Gastrocnemius medialis (tissue), 4 donors: Measurements from ENCODE around the gene MRPL4.

Experiments used
- POLR2A ChIP-seq, 2 donors: fragments of 450-650 bp; IDR thresholded peaks; one replicate each; pipeline ENCODE4 v1.6.1; 2017; ENCODE audit warnings: antibody characterized with exemption in 2 of 2, mild to moderate bottlenecking in 2 of 2, moderate library complexity in 2 of 2
- TF ChIP-seq, protein P1 (sequence below), 5 experiments: fragments of 450-650 bp in 3 of 5; fragments of 200-600 bp in 2 of 5; sonication (generic) in 2 of 5; IDR thresholded peaks in 4 of 5; conservative IDR thresholded peaks in 1 of 5; 1 replicate in 4 of 5; 2 replicates in 1 of 5; pipeline ENCODE4 v1.5.1; 2016 to 2019; ENCODE audit warnings: antibody characterized with exemption in 5 of 5, mild to moderate bottlenecking in 3 of 5, moderate library complexity in 3 of 5

DNA sequence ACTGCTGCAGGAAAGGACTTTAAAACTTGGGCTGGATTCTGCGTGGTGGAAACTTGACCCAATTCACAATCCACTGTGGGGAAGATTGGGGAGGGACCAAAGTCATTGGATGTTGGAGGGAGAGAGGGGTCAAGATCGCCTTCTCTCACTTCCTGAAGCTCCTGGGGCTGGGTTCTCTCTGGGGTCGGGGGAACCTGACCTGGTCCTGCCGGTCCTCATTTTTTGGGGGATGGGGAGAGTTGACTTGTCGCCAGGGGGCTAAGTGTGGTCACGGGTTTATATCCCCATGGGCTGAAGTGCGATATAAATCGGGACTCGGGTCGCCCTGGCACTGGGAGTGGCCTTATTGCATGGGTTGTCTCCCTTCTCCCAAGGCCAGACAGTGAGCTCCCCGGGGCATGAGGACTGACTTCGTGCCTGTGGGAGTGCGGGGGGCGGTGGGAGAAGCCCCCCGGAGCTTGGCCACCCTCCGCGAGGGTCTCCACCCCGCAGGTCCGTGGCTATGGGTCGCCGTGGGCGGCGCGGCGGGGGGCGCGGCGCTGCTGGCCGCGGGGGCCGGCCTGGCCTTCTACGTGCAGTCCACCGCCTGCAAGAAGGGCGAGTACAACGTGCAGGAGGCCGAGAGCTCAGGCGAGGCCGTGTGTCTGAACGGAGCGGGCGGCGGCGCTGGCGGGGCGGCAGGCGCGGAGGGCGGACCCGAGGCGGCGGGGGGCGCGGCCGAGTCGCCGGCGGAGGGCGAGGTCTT, 44.0 kb downstream of the MRPL4 start:
- TF ChIP-seq, protein P1, sequence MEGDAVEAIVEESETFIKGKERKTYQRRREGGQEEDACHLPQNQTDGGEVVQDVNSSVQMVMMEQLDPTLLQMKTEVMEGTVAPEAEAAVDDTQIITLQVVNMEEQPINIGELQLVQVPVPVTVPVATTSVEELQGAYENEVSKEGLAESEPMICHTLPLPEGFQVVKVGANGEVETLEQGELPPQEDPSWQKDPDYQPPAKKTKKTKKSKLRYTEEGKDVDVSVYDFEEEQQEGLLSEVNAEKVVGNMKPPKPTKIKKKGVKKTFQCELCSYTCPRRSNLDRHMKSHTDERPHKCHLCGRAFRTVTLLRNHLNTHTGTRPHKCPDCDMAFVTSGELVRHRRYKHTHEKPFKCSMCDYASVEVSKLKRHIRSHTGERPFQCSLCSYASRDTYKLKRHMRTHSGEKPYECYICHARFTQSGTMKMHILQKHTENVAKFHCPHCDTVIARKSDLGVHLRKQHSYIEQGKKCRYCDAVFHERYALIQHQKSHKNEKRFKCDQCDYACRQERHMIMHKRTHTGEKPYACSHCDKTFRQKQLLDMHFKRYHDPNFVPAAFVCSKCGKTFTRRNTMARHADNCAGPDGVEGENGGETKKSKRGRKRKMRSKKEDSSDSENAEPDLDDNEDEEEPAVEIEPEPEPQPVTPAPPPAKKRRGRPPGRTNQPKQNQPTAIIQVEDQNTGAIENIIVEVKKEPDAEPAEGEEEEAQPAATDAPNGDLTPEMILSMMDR (IDR thresholded peaks at IDR 0.05 in 4 of 5, conservative IDR thresholded peaks at IDR 0.05 in 1 of 5) = no peak
- TF ChIP-seq POLR2A (IDR thresholded peaks at IDR 0.05) = no peak
